HCT116 (cell line): Measurements from ENCODE around the gene BUB3.

ENCODE experiments used
- EGR1 ChIP-seq: IDR thresholded peaks from 2 replicates; pipeline ENCODE4 v1.6.1; 2012; ENCODE audit warnings: low read depth
- EZH2 ChIP-seq: fragments of 200-600 bp; sonication (generic); IDR thresholded peaks from 2 replicates; pipeline ENCODE4 v1.6.1; 2017; ENCODE audit warnings: antibody characterized with exemption, mixed run types
- JUND ChIP-seq: IDR thresholded peaks from 2 replicates; pipeline ENCODE4 v1.6.1; 2012
- POLR2AphosphoS5 ChIP-seq: IDR thresholded peaks from 2 replicates; pipeline ENCODE4 v1.6.1; 2011; ENCODE audit warnings: mild to moderate bottlenecking, low read depth, low read length, moderate library complexity
- SP1 ChIP-seq: IDR thresholded peaks from 2 replicates; pipeline ENCODE4 v1.6.1; 2012; ENCODE audit warnings: low read depth
- TF ChIP-seq, protein P1 (sequence below), 3 experiments: fragments of 200-600 bp in 1 of 3; sonication (generic) in 1 of 3; IDR thresholded peaks in 2 of 3; conservative IDR thresholded peaks in 1 of 3; 2 replicates each; pipeline ENCODE4 v1.5.1; 2012 to 2017; ENCODE audit warnings: low read depth in 2 of 3, low read length in 2 of 3, antibody characterized with exemption in 1 of 3, borderline replicate concordance in 1 of 3, control low read depth in 1 of 3, mild to moderate bottlenecking in 1 of 3, mixed read lengths in 1 of 3, mixed run types in 1 of 3, moderate library complexity in 1 of 3; ENCODE audit not compliant: insufficient read depth in 1 of 3

GRCh38 chr10:123183724-123184123 lies 29.5 kb downstream of the BUB3 start:
- TF ChIP-seq, protein P1, sequence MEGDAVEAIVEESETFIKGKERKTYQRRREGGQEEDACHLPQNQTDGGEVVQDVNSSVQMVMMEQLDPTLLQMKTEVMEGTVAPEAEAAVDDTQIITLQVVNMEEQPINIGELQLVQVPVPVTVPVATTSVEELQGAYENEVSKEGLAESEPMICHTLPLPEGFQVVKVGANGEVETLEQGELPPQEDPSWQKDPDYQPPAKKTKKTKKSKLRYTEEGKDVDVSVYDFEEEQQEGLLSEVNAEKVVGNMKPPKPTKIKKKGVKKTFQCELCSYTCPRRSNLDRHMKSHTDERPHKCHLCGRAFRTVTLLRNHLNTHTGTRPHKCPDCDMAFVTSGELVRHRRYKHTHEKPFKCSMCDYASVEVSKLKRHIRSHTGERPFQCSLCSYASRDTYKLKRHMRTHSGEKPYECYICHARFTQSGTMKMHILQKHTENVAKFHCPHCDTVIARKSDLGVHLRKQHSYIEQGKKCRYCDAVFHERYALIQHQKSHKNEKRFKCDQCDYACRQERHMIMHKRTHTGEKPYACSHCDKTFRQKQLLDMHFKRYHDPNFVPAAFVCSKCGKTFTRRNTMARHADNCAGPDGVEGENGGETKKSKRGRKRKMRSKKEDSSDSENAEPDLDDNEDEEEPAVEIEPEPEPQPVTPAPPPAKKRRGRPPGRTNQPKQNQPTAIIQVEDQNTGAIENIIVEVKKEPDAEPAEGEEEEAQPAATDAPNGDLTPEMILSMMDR (IDR thresholded peaks at IDR 0.05 in 2 of 3, conservative IDR thresholded peaks at IDR 0.05 in 1 of 3; ENCODE audit: borderline replicate concordance in 1 of 3, insufficient read depth in 1 of 3, low read depth in 2 of 3, low read length in 2 of 3): no peak
- TF ChIP-seq SP1 (no peak), JUND (no peak), POLR2AphosphoS5 (no peak), EZH2 (no peak), EGR1 (no peak)
